IMR-90 (cell line): ENCODE results near the gene POLR3A. TPM values are rescaled to one million over a fixed set of nuclear protein-coding genes. Genes with fewer than 3 reads are reported as not detected.

Experiments used
- ATAC-seq: fragments of 200-7000 bp; cut with Tn5 transposase; 2 replicates; pipeline ENCODE4 v1.9.1; 2020; ENCODE audit warnings: low read depth, mild to moderate bottlenecking, moderate library complexity
- BruUV-seq: library from RNA; stranded (reverse); fragments of 400-500 nt; replicated peaks from 2 replicates; lab custom pipeline; 2021; lab: Mats Ljungman, UMichigan
- CTCF ChIA-PET: fragments of 300-600 bp; formaldehyde crosslinking; extraction: SDS; loops from one replicate; lab custom pipeline; 2021; ENCODE audit warnings: antibody characterized with exemption; lab: Yijun Ruan, JAX
- POLR2A ChIA-PET: fragments of 300-600 bp; sonication (Branson Sonifier 250); formaldehyde crosslinking; loops from one replicate; lab custom pipeline; 2022; ENCODE audit warnings: antibody characterized with exemption; ENCODE audit not compliant: unreplicated experiment; lab: Charles Lee
- DNase-seq: peaks from one replicate; pipeline ENCODE4 v3.0.0; 2013
- H2AFZ ChIP-seq: replicated peaks from 2 replicates; pipeline ENCODE3; 2013; ENCODE audit warnings: low read length, mild to moderate bottlenecking; ENCODE audit not compliant: poor library complexity
- H2AK5ac ChIP-seq: 2 replicates; pipeline ENCODE4 v1.6.1; 2013; ENCODE audit warnings: low read depth, low read length, inconsistent platforms
- H2AK9ac ChIP-seq: replicated peaks from 2 replicates; pipeline ENCODE3; 2013; ENCODE audit warnings: mild to moderate bottlenecking, low read depth, low read length, moderate library complexity; ENCODE audit not compliant: poor library complexity
- H2BK120ac ChIP-seq: 2 replicates; pipeline ENCODE4 v1.6.1; 2013; ENCODE audit warnings: low read depth, low read length, inconsistent platforms
- H2BK15ac ChIP-seq: 3 replicates; pipeline ENCODE4 v1.6.1; 2013; ENCODE audit warnings: low read depth, low read length, inconsistent platforms
- H2BK20ac ChIP-seq: 2 replicates; pipeline ENCODE4 v1.6.1; 2013; ENCODE audit warnings: low read depth, mild to moderate bottlenecking, inconsistent platforms, low read length, moderate library complexity
- H2BK5ac ChIP-seq: 2 replicates; pipeline ENCODE4 v1.6.1; 2013; ENCODE audit warnings: mild to moderate bottlenecking, low read depth, low read length, inconsistent platforms; ENCODE audit not compliant: poor library complexity, severe bottlenecking
- H3K14ac ChIP-seq: replicated peaks from 2 replicates; pipeline ENCODE4 v1.6.1; 2013; ENCODE audit warnings: low read depth, low read length, inconsistent platforms
- H3K18ac ChIP-seq: 2 replicates; pipeline ENCODE4 v1.6.1; 2013; ENCODE audit warnings: low read depth, low read length, control low read depth
- H3K23ac ChIP-seq: 2 replicates; pipeline ENCODE4 v1.6.1; 2013; ENCODE audit warnings: low read depth, low read length, inconsistent platforms
- H3K27ac ChIP-seq: 2 replicates; pipeline ENCODE4 v1.5.1; 2013; ENCODE audit warnings: mild to moderate bottlenecking, control low read depth, low read length; ENCODE audit not compliant: insufficient read depth
- H3K27me3 ChIP-seq: 2 replicates; pipeline ENCODE4 v1.6.1; 2013; ENCODE audit warnings: low read length; ENCODE audit not compliant: control insufficient read depth, insufficient read depth
- H3K36me3 ChIP-seq: 2 replicates; pipeline ENCODE4 v1.6.1; 2013; ENCODE audit warnings: low read length, mixed read lengths; ENCODE audit not compliant: control insufficient read depth, insufficient read depth
- H3K4ac ChIP-seq: 2 replicates; pipeline ENCODE4 v1.6.1; 2013; ENCODE audit warnings: low read depth, low read length, inconsistent platforms
- H3K4me1 ChIP-seq: 2 replicates; pipeline ENCODE4 v1.6.1; 2013; ENCODE audit warnings: low read length, mixed read lengths; ENCODE audit not compliant: control insufficient read depth, insufficient read depth
- H3K4me2 ChIP-seq: 2 replicates; pipeline ENCODE4 v1.6.1; 2013; ENCODE audit warnings: low read depth, mild to moderate bottlenecking, control low read depth, low read length, moderate library complexity
- H3K4me3 ChIP-seq: 2 replicates; pipeline ENCODE4 v1.5.1; 2013; ENCODE audit warnings: low read depth, mild to moderate bottlenecking, control low read depth, low read length, moderate library complexity; ENCODE audit not compliant: insufficient read depth
- H3K56ac ChIP-seq: 2 replicates; pipeline ENCODE4 v1.6.1; 2013; ENCODE audit warnings: low read length, inconsistent platforms; ENCODE audit not compliant: insufficient read depth; ENCODE audit errors: extremely low read depth
- H3K79me1 ChIP-seq, 2 experiments: 2 replicates each; pipeline ENCODE4 v1.6.1; 2013; ENCODE audit warnings: low read length in 2 of 2, inconsistent platforms in 1 of 2, low read depth in 1 of 2
- H3K9ac ChIP-seq: 2 replicates; pipeline ENCODE4 v1.6.1; 2013; ENCODE audit warnings: low read depth, low read length, control low read depth
- H3K9me1 ChIP-seq: 2 replicates; pipeline ENCODE4 v1.6.1; 2013; ENCODE audit warnings: low read length, inconsistent platforms; ENCODE audit not compliant: insufficient read depth
- H3K9me3 ChIP-seq: 2 replicates; pipeline ENCODE4 v1.6.1; 2013; ENCODE audit warnings: low read length; ENCODE audit not compliant: control insufficient read depth, insufficient read depth
- H4K20me1 ChIP-seq: 2 replicates; pipeline ENCODE4 v1.6.1; 2013; ENCODE audit warnings: low read length, inconsistent platforms; ENCODE audit not compliant: insufficient read depth
- H4K5ac ChIP-seq: 2 replicates; pipeline ENCODE4 v1.6.1; 2013; ENCODE audit warnings: mild to moderate bottlenecking, low read depth, low read length, control low read depth
- H4K8ac ChIP-seq, 2 experiments: 2 replicates each; pipeline ENCODE4 v1.6.1; 2013; ENCODE audit warnings: low read depth in 2 of 2, low read length in 2 of 2, control low read depth in 1 of 2, inconsistent platforms in 1 of 2
- H4K91ac ChIP-seq: 2 replicates; pipeline ENCODE4 v1.6.1; 2013; ENCODE audit warnings: low read depth, low read length, inconsistent platforms; ENCODE audit not compliant: insufficient read depth
- CEBPB ChIP-seq: IDR thresholded peaks from 2 replicates; pipeline ENCODE4 v1.6.1; 2012; ENCODE audit warnings: low read depth, low read length, improper control_type of control experiment
- CTCF ChIP-seq: conservative IDR thresholded peaks from 2 replicates; pipeline ENCODE4 v1.5.1; 2012; ENCODE audit warnings: mild to moderate bottlenecking, low read depth, low read length, improper control_type of control experiment
- ELK1 ChIP-seq: fragments of 150-350 bp; IDR thresholded peaks from 2 replicates; pipeline ENCODE4 v1.6.1; 2016; ENCODE audit warnings: low read depth, mild to moderate bottlenecking, low read length, moderate library complexity, borderline replicate concordance
- FOS ChIP-seq: fragments of 150-350 bp; IDR thresholded peaks from 2 replicates; pipeline ENCODE4 v1.6.1; 2016; ENCODE audit warnings: low read depth, low read length
- MAFK ChIP-seq: IDR thresholded peaks from 2 replicates; pipeline ENCODE4 v1.6.1; 2012; ENCODE audit warnings: low read depth, low read length, improper control_type of control experiment
- MAZ ChIP-seq: IDR thresholded peaks from 2 replicates; pipeline ENCODE4 v1.6.1; 2012; ENCODE audit warnings: low read depth, mild to moderate bottlenecking, low read length, improper control_type of control experiment, moderate library complexity, borderline replicate concordance
- NFE2L2 ChIP-seq: fragments of 150-350 bp; IDR thresholded peaks from 2 replicates; pipeline ENCODE4 v1.6.1; 2016; ENCODE audit warnings: low read depth, mild to moderate bottlenecking, low read length
- POLR2A ChIP-seq: IDR thresholded peaks from 2 replicates; pipeline ENCODE4 v1.6.1; 2012; ENCODE audit warnings: mild to moderate bottlenecking, low read depth, low read length
- RAD21 ChIP-seq: IDR thresholded peaks from 2 replicates; pipeline ENCODE4 v1.6.1; 2012; ENCODE audit warnings: low read length, improper control_type of control experiment
- RCOR1 ChIP-seq: IDR thresholded peaks from 2 replicates; pipeline ENCODE4 v1.6.1; 2012; ENCODE audit warnings: mild to moderate bottlenecking, low read length, improper control_type of control experiment; ENCODE audit not compliant: insufficient replicate concordance
- RFX5 ChIP-seq: IDR thresholded peaks from 2 replicates; pipeline ENCODE4 v1.8.0; 2012; ENCODE audit warnings: low read depth, mild to moderate bottlenecking, low read length, moderate library complexity
- SMC3 ChIP-seq: fragments of 150-350 bp; IDR thresholded peaks from 2 replicates; pipeline ENCODE4 v1.6.1; 2016; ENCODE audit warnings: low read depth, mild to moderate bottlenecking, antibody characterized with exemption, low read length, moderate library complexity
- USF2 ChIP-seq: fragments of 150-350 bp; IDR thresholded peaks from 2 replicates; pipeline ENCODE4 v1.6.1; 2017; ENCODE audit warnings: mild to moderate bottlenecking, antibody characterized with exemption, low read length, low read depth
- WGBS, 2 experiments: methylation state at CpG; one replicate each; pipeline versions ENCODE4 v1.1.5 to v1.1.7; 2013; ENCODE audit warnings: missing lambda C conversion rate in 2 of 2; ENCODE audit not compliant: insufficient read length in 1 of 2; ENCODE audit errors: extremely low coverage in 2 of 2; 5-methylcytosine and 5-hydroxymethylcytosine counted together
- dilution Hi-C: fragments of 300-500 bp; cut with HindIII; formaldehyde crosslinking; loops from one replicate; pipeline ENCODE4 v1.14.3; 2018; ENCODE audit warnings: low sequenced_read_pairs; ENCODE audit not compliant: unreplicated experiment
- in situ Hi-C: fragments of 300-500 bp; cut with MboI; formaldehyde crosslinking; loops from 3 replicates; pipeline ENCODE4 v1.14.3; 2019; ENCODE audit warnings: low sequenced_read_pairs, inconsistent platforms, mixed read lengths
- intact Hi-C: fragments of 100-400 bp; cut with micrococcal nuclease; formaldehyde crosslinking; loops from 2 replicates; pipeline ENCODE4 v1.10.0; 2022
- polyA plus RNA-seq, 3 experiments: library from polyadenylated mRNA; depleted of rRNA; stranded (reverse); fragments of >200 nt; gene quantifications; 2 replicates each; pipeline ENCODE4 v1.2.3, GENCODE V29; 2012; ENCODE audit warnings: low replicate concordance in 1 of 3
- total RNA-seq: library from RNA; depleted of rRNA; stranded (reverse); fragments of >200 nt; gene quantifications from 2 replicates; pipeline ENCODE4 v1.2.3, GENCODE V29; 2012

The POLR3A gene
- total and polyA plus RNA-seq, 2 of the 4 experiments (the other 2 are of a cell fraction): 11.9 to 24.4 TPM

GRCh38 chr10:77989081-77989724 lies 40.1 kb downstream of the POLR3A start:
- 90% methylated on average over 6 of the region's 11 CpGs; no CpG with 5 or more reads in 1 of the 2 experiments for WGBS, 2 experiments
- Histone ChIP-seq H3K4me3 (no peak overlapping the region), H3K4me2 (no peak overlapping the region), H3K36me3 (peaks cover 63% of the 10 kb centered on the region), H3K9me3 (no peaks in the 10 kb centered on the region), H4K20me1 (no peaks in the 10 kb centered on the region), H2BK15ac (no peak overlapping the region), H3K4ac (no peak overlapping the region), H2AK5ac (no peak overlapping the region), H3K9me1 (peaks cover 4% of the 10 kb centered on the region), H3K79me1 (peaks cover 9 to 17% of the 10 kb centered on the region in 2 experiments; a peak in 3 of 4 replicates), H2BK20ac (no peak overlapping the region), H4K8ac (no peak overlapping the region), H3K23ac (no peak overlapping the region), H4K91ac (no peak overlapping the region), H3K9ac (no peak overlapping the region), H3K27me3 (no peaks in the 10 kb centered on the region), H3K18ac (no peak overlapping the region), H3K4me1 (no peaks in the 10 kb centered on the region), H2BK5ac (no peak overlapping the region), H3K27ac (no peak overlapping the region), H2AK9ac (no peak overlapping the region), H3K14ac (no peak overlapping the region), H2AFZ (no peak overlapping the region), H4K5ac (no peak overlapping the region), H3K56ac (no peak overlapping the region), H2BK120ac (no peak overlapping the region)
- peak; percentile 22 for DNase-seq
- dilution Hi-C loops (no loop called here), in situ Hi-C loops (no loop called here), intact Hi-C loops (loop anchor here (5.0 kb wide), 1 partner anchor 33 kb away; no protein-coding TSS in a partner anchor)
- ChIA-PET CTCF (no interaction called here), POLR2A (no interaction called here)
- ATAC-seq: no peak; the same call in 1 of the 2 replicates
- no TSS peak for BruUV-seq
- TF ChIP-seq MAZ (no peak), FOS (no peak), SMC3 (no peak), USF2 (no peak), MAFK (no peak), RAD21 (no peak), RCOR1 (no peak), CTCF (no peak), CEBPB (no peak), ELK1 (no peak), NFE2L2 (no peak), POLR2A (no peak), RFX5 (no peak)
